GM19240 (cell line): Measurements from ENCODE around the gene SHISA7.

ENCODE experiments used
- DNase-seq: peaks from one replicate; pipeline ENCODE4 v3.0.0; 2011; ENCODE audit warnings: low spot score; ENCODE audit not compliant: insufficient read length

The SHISA7 gene

GRCh38 chr19:55443045-55443823, at the start of gene SHISA7:
SHISA7 (minus strand) TSS chr19:55443300; CDS start chr19:55442863, 437 bp downstream.
- DNase-seq: no peak

- no peak for DNase-seq
Measured at GRCh38 chr19:55492362-55492944, 49.4 kb upstream of the SHISA7 start.

- no peak for DNase-seq
Measured at GRCh38 chr19:55491546-55492360, 48.7 kb upstream of the SHISA7 start.

GRCh38 chr19:55490478-55491432, 47.7 kb upstream of the SHISA7 start:
- DNase-seq: no peak

GRCh38 chr19:55489711-55490477, 46.8 kb upstream of the SHISA7 start:
- DNase-seq: no peak

- DNase-seq: no peak
Measured at GRCh38 chr19:55488986-55489710, 46.0 kb upstream of the SHISA7 start.

GRCh38 chr19:55487924-55488687, 45.0 kb upstream of the SHISA7 start, which contains the start of gene SSC5D:
SSC5D (plus strand) TSS chr19:55488436; CDS start chr19:55488590, 154 bp downstream.
- no peak for DNase-seq

GRCh38 chr19:55486971-55487923, 44.1 kb upstream of the SHISA7 start:
- DNase-seq: no peak

- DNase-seq: no peak
Measured at GRCh38 chr19:55486043-55486970, 43.2 kb upstream of the SHISA7 start.

GRCh38 chr19:55485439-55486011, 42.4 kb upstream of the SHISA7 start:
- no peak for DNase-seq

- peak; percentile 96 for DNase-seq
Measured at GRCh38 chr19:55484593-55485438, 41.7 kb upstream of the SHISA7 start, which contains the start of gene NAT14. NAT14 (plus strand) TSS chr19:55485188; CDS start chr19:55485709, 521 bp downstream.

- DNase-seq: no peak
Measured at GRCh38 chr19:55483706-55484592, 40.8 kb upstream of the SHISA7 start.

GRCh38 chr19:55482967-55483705, 40.0 kb upstream of the SHISA7 start:
- DNase-seq: no peak
